KBM-7 (cell line): ENCODE results near the gene RAD9A.
"Not testable (repeated sequence)": the region's sequence is repeated elsewhere in the genome, so short reads cannot be mapped to it uniquely, and the experiment has no call there.

ENCODE experiments used
- DNase-seq: peaks from one replicate; pipeline ENCODE4 v3.0.0-alpha.2; 2015
- in situ Hi-C: fragments of 300-500 bp; cut with MboI; formaldehyde crosslinking; loops from 2 replicates; pipeline ENCODE4 v1.14.3; 2020; ENCODE audit warnings: low sequenced_read_pairs, low pct_unique_long_range_greater_than_20kb, mixed read lengths

Gene RAD9A

DNA sequence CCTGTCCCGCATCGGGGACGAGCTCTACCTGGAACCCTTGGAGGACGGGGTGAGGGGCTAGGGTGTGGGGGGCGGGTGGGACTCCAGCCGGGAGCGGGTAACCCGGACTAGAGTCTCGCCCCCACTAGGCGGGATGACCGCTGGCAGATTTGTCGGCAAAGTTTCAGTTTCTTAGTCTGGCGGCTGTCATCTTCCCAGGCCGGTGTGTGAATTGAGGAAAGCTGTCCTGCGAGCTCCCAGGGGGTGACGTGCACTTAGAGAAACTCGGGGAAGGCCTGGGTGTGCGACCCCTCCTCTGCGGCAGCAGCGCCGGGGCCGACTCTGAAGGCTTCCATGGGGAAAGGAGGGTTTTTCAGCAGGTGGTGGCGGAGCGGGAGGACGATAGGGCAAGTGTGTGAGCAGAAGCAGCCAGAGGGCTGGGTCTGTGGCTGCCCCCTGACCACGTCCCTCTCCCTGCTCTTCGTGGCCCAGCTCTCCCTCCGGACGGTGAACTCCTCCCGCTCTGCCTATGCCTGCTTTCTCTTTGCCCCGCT, 463 bp downstream of the RAD9A start:
- no peak for DNase-seq
- in situ Hi-C loops = no loop called here

DNA sequence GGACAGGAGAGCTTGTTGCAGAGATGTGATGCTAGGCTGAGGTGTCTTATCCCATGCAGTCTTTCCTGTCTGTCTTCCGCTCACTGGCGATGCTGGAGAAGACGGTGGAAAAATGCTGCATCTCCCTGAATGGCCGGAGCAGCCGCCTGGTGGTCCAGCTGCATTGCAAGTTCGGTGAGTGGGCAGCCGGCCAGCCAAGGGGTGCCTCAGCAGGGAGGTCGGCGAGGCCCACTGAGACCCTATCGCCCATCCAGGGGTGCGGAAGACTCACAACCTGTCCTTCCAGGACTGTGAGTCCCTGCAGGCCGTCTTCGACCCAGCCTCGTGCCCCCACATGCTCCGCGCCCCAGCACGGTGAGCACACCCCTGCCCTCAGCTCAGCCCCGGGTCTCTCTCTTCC, 1.7 kb downstream of the RAD9A start:
- DNase-seq = no peak
- in situ Hi-C loops = no loop called here

DNA sequence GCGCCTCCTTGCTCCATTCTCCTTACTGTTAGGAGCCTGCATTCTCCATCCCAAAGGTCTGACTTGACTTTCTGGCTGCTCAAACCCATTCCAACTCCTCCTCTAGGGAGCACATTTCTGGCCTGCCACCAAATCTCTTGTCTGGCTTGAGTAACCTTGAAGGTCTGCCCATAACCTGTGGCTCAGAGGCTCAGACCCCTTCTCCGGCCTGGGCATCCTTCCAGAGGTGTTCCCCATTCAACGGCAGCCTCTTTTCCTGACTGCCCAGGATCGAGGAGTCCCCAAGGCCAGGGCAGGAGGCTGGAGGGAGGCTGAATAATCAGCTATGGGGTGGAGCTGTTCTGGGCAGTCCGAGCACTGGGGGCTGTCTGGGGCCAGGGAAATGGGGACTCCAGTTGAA, 2.2 kb downstream of the RAD9A start:
- no peak for DNase-seq
- in situ Hi-C loops = no loop called here

DNA sequence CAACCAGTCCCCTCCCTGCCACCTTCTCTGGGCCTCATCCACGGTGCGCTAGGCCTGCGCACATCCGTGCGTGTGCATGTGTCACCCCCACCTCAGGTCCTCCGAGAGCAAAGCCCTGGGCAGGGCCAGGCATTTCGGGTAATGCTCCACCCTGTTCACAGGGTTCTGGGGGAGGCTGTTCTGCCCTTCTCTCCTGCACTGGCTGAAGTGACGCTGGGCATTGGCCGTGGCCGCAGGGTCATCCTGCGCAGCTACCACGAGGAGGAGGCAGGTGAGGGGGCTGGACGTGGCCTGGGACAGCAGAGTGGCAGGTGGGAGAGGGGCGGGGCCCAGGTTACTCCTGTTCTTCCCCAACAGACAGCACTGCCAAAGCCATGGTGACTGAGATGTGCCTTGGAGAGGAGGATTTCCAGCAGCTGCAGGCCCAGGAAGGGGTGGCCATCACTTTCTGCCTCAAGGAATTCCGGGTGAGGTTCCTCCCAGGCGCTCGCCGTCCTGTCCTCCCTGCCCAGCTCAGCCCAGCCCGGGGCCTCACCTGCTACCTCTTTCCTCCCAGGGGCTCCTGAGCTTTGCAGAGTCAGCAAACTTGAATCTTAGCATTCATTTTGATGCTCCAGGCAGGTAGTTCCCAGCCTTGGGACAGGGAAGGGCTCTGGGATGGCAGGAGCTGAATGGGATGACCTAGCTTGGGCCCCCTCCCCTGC, 3.9 kb downstream of the RAD9A start:
- in situ Hi-C loops = no loop called here
- DNase-seq = no peak

DNA sequence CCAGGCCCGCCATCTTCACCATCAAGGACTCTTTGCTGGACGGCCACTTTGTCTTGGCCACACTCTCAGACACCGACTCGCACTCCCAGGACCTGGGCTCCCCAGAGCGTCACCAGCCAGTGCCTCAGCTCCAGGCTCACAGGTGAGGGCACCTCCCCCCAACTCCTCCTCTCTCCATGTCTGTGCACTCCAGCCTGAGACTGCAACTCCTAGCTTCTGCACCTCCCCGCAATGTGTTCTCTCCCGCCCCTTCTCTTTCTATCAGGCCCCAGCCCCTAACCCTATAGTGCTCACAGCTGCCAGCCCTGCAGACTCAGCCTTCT, 4.4 kb downstream of the RAD9A start:
- in situ Hi-C loops = no loop called here
- no peak for DNase-seq

DNA sequence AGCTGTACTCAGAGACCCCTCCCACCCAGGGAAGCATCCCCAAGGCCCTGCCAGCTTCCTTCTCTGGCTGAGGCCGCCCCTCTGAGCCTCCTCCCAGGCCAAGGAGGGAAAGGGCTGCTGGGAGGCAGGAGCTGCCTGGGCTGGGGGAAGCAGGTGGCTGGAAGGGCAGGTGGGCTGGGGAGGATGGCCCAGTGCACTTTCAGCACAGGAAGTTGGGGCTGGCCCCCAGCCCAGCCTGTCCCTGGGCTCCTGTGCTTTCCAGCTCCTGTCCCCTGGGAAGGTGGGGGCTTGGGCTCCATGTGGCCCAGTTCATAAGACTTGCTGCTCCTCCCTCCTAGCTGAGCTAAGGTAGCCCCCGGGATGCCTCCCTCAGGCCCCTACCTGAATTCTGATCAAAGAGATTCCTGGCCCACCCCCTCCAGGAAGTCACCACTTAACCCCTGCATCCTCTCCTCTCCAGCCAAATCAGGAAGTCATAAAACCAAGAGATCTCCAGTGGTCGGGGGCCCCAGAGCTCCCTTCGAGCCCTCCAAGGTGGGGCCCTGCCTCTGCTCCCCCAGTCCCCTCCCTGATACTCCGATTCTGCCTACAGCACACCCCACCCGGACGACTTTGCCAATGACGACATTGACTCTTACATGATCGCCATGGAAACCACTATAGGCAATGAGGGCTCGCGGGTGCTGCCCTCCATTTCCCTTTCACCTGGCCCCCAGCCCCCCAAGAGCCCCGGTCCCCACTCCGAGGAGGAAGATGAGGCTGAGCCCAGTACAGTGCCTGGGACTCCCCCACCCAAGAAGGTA, 5.0 kb downstream of the RAD9A start:
- in situ Hi-C loops = no loop called here
- peak; percentile 44 for DNase-seq

DNA sequence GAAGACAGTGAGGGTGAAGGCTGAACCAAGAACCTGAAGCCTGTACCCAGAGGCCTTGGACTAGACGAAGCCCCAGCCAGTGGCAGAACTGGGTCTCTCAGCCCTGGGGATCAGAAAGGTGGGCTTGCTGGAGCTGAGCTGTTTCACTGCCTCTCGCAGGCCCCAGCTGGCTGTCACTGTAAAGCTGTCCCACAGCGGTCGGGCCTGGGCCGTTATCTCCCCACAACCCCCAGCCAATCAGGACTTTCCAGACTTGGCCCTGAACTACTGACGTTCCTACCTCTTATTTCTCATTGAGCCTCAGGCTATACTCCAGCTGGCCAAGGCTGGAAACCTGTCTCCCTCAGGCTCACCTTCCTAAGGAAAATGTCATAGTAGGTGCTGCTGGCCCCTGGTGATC, 5.8 kb downstream of the RAD9A start:
- DNase-seq = no peak
- in situ Hi-C loops = no loop called here

DNA sequence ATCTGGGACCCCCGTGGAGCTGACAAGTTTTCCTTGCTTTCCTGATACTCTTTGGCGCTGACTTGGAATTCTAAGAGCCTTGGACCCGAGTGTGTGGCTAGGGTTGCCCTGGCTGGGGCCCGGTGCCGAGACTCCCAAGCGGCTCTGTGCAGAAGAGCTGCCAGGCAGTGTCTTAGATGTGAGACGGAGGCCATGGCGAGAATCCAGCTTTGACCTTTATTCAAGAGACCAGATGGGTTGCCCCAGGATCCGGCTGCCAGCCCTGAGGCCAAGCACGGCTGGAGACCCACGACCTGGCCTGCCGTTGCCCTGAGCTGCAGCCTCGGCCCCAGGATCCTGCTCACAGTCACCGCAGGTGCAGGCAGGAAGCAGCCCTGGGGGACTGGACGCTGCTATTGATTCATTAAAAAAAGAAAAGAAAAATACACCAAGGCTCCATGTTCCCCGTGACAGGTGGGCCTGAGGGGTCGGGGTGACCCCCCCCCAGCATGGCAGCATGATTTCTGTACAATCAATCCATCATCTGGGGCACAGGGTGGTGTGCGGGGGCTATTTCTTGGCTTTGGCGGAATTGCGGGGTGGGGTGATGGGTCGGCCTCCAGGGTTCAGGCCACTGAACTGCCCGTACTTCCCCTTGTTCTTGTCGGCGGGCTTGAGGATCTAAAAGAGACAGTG, 6.3 kb downstream of the RAD9A start:
- no peak for DNase-seq
- in situ Hi-C loops = no loop called here

DNA sequence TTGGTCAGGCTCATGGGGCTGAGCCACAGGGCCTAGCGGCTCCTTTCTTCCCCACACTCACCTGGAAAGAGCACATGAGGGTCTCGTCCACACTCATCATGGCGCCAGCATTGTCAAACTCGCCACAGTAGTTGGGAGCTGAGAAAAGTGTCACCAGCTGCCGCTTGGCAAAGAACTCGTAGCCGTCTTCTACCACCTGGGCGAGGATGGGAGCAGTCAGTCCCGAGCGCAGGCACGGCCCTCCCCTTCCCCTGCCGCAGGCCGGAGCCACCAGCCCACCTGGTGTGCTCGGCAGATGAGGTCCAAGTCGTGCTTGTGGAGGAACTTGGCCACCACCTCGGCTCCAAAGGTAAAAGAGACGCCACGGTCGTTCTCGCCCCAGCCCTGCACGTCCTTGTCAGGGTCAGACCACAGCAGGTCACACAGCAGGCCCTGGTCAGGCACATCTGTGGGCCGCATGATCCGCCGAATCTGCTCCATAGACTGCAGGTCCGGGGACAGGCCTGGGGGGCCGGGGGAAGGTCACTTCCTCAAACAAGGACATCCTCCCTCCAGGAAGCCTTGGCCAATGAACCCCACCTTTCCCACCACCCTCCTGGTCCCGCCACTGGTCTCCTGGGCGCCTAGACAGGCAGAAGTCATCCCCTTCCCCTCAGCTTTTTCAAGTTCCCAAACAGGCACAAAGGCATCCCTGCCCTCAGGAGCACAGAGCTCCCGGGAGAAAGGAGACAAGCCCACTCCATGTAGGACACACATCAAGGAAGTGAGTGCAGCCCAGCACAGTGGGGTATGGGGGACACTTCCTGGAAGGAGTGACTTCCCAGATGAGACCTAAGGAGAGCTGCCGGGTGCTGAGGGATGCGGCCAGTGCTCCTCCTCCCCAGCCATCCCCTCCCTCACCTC, 7.1 kb downstream of the RAD9A start:
- no peak for DNase-seq

DNA sequence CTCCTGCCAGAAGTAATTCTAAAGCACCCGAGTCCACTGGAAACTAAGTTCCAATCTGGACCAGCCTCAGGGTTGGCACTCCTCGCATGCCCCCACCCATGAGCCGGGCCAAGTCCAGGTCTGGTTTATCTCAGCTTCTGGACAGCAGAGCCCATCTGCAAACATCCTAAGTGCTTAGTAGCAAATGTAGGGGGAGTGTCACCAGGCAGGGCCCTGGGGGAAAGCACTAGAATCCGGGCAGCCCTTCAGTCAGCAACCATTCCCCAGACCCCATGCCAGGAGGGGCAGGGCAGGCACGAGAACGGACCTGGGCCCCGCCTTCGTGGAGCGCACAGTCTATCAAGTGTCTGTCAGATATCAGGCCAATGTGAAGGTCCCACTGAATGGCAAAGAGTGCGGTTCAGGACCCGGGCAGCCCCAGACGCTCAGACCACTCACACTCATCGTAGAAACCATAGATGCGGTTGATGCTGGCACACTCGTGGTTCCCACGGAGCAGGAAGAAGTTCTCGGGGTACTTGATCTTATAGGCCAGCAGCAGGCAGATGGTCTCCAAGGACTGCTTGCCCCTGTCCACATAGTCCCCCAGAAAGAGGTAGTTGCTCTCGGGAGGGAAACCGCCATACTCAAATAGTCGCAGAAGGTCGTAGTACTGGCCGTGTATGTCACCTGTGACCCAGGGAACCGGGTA, 8.6 kb downstream of the RAD9A start:
- in situ Hi-C loops = no loop called here

More for the DNA sequence above, 7.1 kb downstream of the RAD9A start:
- in situ Hi-C loops = no loop called here

DNA sequence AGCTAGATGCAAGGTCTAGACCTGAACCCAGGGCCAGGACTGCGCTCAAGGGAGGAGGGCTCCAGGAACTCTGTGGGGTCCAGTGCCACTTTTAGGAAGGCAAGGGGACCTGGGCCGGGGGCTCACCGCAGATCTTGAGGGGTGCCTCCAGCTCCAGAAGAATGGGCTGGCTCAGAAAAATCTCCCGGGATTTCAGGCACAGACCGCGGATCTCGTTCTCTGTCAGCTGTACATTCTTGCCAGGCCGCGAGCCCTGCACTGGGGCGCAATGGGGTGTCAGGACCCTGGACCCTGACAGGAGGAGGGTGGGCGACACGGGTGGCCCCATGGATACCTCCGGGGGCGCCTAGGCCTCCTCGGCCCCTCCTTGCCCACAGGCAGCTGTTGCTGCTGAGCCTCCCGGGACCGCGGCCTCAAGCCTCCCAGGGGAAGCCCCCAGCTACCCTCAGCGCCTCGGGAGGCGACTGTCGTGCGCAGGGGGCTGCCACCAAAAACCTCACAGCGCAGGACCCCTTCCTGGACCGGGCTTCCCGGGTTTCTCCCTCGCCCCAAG, 9.2 kb downstream of the RAD9A start:
- in situ Hi-C loops = no loop called here
- DNase-seq = no peak

More for the DNA sequence above, 8.6 kb downstream of the RAD9A start:
- DNase-seq = no peak

DNA sequence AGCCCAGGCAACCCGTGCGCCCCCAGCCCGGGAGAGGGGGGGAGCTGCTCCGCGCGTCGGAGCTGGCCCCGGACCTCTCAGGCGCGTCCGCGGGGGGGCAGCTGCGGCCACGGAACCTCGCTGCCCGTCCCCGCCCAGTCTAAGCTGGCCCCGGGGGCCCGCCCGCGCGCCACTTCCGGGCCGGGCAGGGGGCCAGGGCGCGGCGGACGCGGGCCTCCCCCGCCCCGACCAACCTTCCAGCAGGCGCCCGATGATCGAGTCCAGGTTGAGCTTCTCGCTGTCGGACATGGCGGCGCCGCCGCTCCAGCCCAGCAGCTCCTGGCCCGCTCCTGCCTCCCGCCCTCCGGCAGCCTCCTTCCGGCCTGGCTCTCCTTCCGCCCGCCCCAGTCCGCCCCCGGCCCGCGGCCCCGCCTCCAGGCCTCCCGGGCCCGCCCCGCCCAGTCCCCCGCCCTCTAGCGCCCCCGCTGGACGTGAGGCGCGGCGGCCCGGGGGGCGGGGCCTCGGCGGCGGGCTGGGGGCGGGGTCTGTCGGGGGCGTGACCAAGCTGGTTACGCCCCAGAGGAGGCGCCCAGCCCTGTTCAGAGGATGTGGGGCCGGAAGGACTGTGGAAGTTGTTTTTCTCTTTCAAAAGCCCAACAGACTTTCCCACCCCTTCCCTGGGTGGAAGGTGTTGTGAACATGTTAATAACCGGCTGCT, 9.9 kb downstream of the RAD9A start, which contains the start of gene PPP1CA:
Gene PPP1CA (minus strand): TSS at position 364 of the 697 bp plus-strand sequence. CDS start 76 bp downstream, at position 288.
- peak; percentile 83 for DNase-seq
- in situ Hi-C loops = no loop called here

DNA sequence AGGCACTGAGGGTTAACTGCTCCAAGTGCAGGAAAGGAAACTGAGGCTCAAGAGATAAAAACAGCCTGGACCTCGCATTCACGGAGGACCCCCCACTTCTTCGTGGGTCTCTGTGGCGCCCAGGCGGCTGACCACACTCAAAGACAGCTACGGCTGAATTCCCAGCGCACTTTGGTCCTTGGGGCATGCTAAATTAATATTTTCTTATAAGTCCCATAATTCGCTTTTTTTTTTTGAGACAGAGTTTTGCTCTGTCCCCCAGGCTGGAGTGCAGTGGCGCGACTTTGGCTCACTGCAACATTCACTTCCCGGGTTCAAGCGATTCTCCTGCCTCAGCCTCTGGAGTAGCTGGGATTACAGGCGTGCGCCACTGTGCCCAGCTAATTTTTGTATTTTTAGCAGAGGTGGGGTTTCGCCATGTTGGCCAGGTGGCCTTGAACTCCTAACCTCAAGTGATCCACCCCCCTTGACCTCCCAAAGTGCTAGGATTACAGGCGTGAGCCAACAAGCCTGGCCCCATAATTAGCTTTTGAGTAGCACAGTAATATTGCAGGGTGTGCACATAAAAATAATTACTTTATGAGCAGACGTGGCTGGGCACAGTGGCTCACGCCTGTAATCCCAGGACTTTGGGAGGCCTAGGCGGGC, 10.5 kb downstream of the RAD9A start:
- not testable (repeated sequence) for DNase-seq

DNA sequence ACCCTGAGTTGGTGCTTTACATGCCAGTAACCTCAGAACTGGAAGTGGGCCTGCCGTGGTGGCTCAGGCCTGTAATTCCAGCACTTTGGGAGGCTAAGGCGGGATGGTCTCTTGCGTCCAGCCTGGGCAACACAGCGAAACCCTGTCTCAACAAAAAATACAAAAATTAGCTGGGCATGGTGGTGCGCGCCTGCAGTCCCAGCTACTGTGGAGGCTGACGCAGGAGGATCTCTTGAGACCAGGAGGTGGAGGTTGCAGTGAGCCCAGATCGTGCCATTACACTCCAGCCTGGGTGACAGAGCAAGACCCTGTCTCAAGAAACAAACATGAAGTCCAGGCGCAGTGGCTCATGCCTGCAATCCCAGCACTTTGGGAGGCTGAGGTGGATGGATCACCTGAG, 11.3 kb downstream of the RAD9A start:
- in situ Hi-C loops, DNase-seq: not testable (repeated sequence)

More for the DNA sequence above, 10.5 kb downstream of the RAD9A start:
- in situ Hi-C loops = not testable (repeated sequence)

DNA sequence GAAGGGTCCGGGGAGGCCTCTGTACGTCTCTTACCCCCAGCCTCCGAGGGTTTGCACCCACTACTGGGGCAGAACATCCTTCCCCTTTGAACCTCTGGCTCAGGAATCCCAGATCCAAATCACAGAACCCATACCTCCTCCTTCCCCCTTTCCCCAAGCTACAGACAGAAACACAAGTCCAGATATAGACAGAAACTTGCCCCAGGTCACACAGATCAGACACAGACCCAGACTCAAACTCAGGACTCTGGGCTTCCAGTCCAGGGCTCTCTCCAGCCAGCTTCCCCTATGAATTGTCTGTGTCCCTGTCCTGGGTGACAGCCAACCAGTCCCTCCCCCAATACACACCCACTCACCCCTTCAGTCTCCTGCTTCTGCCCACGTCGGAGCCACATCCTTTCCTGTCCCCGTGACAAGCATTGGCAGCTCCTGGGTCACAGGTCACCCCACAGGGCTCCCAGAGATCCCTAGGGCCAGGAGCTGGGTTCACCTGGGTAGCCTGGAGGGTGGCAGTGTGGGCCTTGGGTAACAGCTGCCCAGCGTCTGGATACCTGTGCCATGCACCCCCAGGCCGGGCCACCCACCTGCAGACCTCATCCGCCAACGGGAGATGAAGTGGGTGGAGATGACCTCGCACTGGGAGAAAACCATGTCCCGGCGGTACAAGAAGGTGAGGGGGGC, 12.9 kb downstream of the RAD9A start:
- in situ Hi-C loops = no loop called here
- peak; percentile 23 for DNase-seq

DNA sequence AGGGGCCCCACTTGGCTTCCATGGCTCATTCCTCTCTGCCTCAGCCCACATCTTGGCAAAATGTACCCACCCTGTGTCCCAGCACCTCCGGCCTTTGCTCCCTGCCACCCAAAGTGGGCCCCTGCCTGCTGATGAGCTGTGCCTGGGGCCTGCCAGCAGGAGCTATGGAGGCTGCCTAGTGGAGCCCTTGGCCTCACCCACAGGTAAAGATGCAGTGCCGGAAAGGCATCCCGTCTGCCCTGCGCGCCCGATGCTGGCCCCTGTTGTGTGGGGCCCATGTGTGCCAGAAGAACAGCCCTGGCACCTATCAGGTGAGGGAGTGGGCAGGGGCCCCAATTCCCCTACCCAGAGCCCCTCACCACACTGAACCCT, 13.4 kb downstream of the RAD9A start:
- DNase-seq = no peak
- in situ Hi-C loops = no loop called here
